ENCODE results near the gene XYLT1. TPM values are rescaled to one million over a fixed set of nuclear protein-coding genes. Genes with fewer than 3 reads are reported as not detected.

XYLT1 gene
- total RNA-seq, 2 donors from 2014 or later = 15.0 to 18.3 TPM

- Histone ChIP-seq H3K27ac (no peak overlapping the region), H3K9ac (ENCODE audit: low read depth in 2 of 2, low read length in 2 of 2) (no peak overlapping the region), H3K36me3 (no peaks in the 10 kb centered on the region), H3K9me3 (no peaks in the 10 kb centered on the region), H3K4me1 (no peaks in the 10 kb centered on the region), H3K4me3 (no peak overlapping the region), H3K27me3 (no peaks in the 10 kb centered on the region)
- intact Hi-C loops (cut with DNase I) = no loop called here
- DNase-seq = peak; percentile 50
- no peak for TF ChIP-seq CTCF (IDR thresholded peaks at IDR 0.05)
Observed at GRCh38 chr16:17417740-17418139, 53.0 kb downstream of the XYLT1 start.

GRCh38 chr16:17416461-17417311 is 54.1 kb downstream of the XYLT1 start:
- Histone ChIP-seq H3K27me3 (no peaks in the 10 kb centered on the region), H3K4me3 (no peak overlapping the region), H3K9ac (ENCODE audit: low read depth in 2 of 2, low read length in 2 of 2) (peak overlapping the region in 1 of 2 donors; percentile 19), H3K36me3 (no peaks in the 10 kb centered on the region), H3K4me1 (no peaks in the 10 kb centered on the region), H3K9me3 (no peaks in the 10 kb centered on the region), H3K27ac (no peak overlapping the region)
- intact Hi-C loops (cut with DNase I) = no loop called here
- TF ChIP-seq CTCF (IDR thresholded peaks at IDR 0.05) = no peak
- DNase-seq = peak; percentile 41

- no peak overlapping the region for H3K27ac ChIP-seq
- no peaks in the 10 kb centered on the region for H3K36me3 ChIP-seq
- no peak overlapping the region for H3K9ac ChIP-seq (ENCODE audit: low read depth in 2 of 2, low read length in 2 of 2)
- H3K9me3 ChIP-seq = no peaks in the 10 kb centered on the region
- DNase-seq = no peak
- intact Hi-C loops (cut with DNase I) = no loop called here
- no peak overlapping the region for H3K4me3 ChIP-seq
- no peaks in the 10 kb centered on the region for H3K27me3 ChIP-seq
- no peaks in the 10 kb centered on the region for H3K4me1 ChIP-seq
- no peak for TF ChIP-seq CTCF (IDR thresholded peaks at IDR 0.05)
Observed at GRCh38 chr16:17414916-17415315, 55.8 kb downstream of the XYLT1 start.

GRCh38 chr16:17414421-17414820 is 56.3 kb downstream of the XYLT1 start:
- Histone ChIP-seq H3K4me1 (no peaks in the 10 kb centered on the region), H3K27ac (no peak overlapping the region), H3K9ac (ENCODE audit: low read depth in 2 of 2, low read length in 2 of 2) (no peak overlapping the region), H3K4me3 (no peak overlapping the region), H3K36me3 (no peaks in the 10 kb centered on the region), H3K9me3 (no peaks in the 10 kb centered on the region), H3K27me3 (no peaks in the 10 kb centered on the region)
- intact Hi-C loops (cut with DNase I) = no loop called here
- TF ChIP-seq CTCF (IDR thresholded peaks at IDR 0.05) = no peak
- DNase-seq = no peak

GRCh38 chr16:17413508-17413907 is 57.3 kb downstream of the XYLT1 start:
- Histone ChIP-seq H3K36me3 (no peaks in the 10 kb centered on the region), H3K4me3 (no peak overlapping the region), H3K9ac (ENCODE audit: low read depth in 2 of 2, low read length in 2 of 2) (no peak overlapping the region), H3K27ac (no peak overlapping the region), H3K27me3 (no peaks in the 10 kb centered on the region), H3K4me1 (no peaks in the 10 kb centered on the region), H3K9me3 (no peaks in the 10 kb centered on the region)
- no peak for DNase-seq
- no peak for TF ChIP-seq CTCF (IDR thresholded peaks at IDR 0.05)
- intact Hi-C loops (cut with DNase I) = no loop called here
